OCI-LY7 (cell line): ENCODE data around the gene CYP24A1. TPM values are rescaled to one million over a fixed set of nuclear protein-coding genes. Genes with fewer than 3 reads are reported as not detected.

Experiments used
- BruUV-seq: library from RNA; stranded (reverse); fragments of 400-500 nt; replicated peaks from 2 replicates; lab custom pipeline; 2021; lab: Mats Ljungman, UMichigan
- CTCF ChIA-PET: fragments of 300-600 bp; sonication (Branson Sonifier 250); formaldehyde crosslinking; loops from one replicate; lab custom pipeline; 2022; ENCODE audit warnings: antibody characterized with exemption; ENCODE audit not compliant: unreplicated experiment; lab: Charles Lee
- POLR2A ChIA-PET: fragments of 300-600 bp; sonication (Branson Sonifier 250); formaldehyde crosslinking; loops from one replicate; lab custom pipeline; 2022; ENCODE audit warnings: antibody characterized with exemption; lab: Charles Lee
- DNase-seq: peaks from one replicate; pipeline ENCODE4 v3.0.0-alpha.2; 2015; ENCODE audit warnings: low spot score
- H2AFZ ChIP-seq: fragments of 200-600 bp; sonication (generic), shearing (Covaris generic); 2 replicates; pipeline ENCODE4 v1.6.1; 2014; ENCODE audit warnings: mild to moderate bottlenecking, antibody characterized with exemption, low read length, moderate library complexity
- H3K27ac ChIP-seq: fragments of 200-600 bp; sonication (generic); 2 replicates; pipeline ENCODE4 v1.5.1; 2014; ENCODE audit warnings: mixed run types, low read depth, mild to moderate bottlenecking, moderate library complexity, low read length, inconsistent platforms; ENCODE audit not compliant: poor library complexity, severe bottlenecking
- H3K36me3 ChIP-seq: fragments of 200-600 bp; sonication (generic); 2 replicates; pipeline ENCODE4 v1.6.1; 2014; ENCODE audit warnings: mild to moderate bottlenecking, antibody characterized with exemption, low read length, moderate library complexity, mixed read lengths; ENCODE audit not compliant: insufficient read depth
- H3K4me1 ChIP-seq: fragments of 200-600 bp; sonication (generic); 2 replicates; pipeline ENCODE4 v1.5.1; 2014; ENCODE audit warnings: mild to moderate bottlenecking, low read length; ENCODE audit not compliant: insufficient read depth, poor library complexity, severe bottlenecking
- H3K4me2 ChIP-seq: fragments of 200-600 bp; sonication (generic); 2 replicates; pipeline ENCODE4 v1.6.1; 2014; ENCODE audit warnings: mild to moderate bottlenecking, low read length
- H3K4me3 ChIP-seq: fragments of 200-600 bp; sonication (generic); 2 replicates; pipeline ENCODE4 v1.5.1; 2014; ENCODE audit warnings: mild to moderate bottlenecking, low read depth, low read length; ENCODE audit not compliant: poor library complexity, severe bottlenecking
- H3K79me2 ChIP-seq: fragments of 200-600 bp; sonication (generic); 2 replicates; pipeline ENCODE4 v1.6.1; 2016; ENCODE audit warnings: low read depth, mild to moderate bottlenecking, low read length, moderate library complexity, mixed read lengths; ENCODE audit not compliant: insufficient read depth
- H3K9me2 ChIP-seq: fragments of 200-600 bp; sonication (generic); 2 replicates; pipeline ENCODE4 v1.6.1; 2016; ENCODE audit warnings: mild to moderate bottlenecking, low read length, mixed read lengths; ENCODE audit not compliant: insufficient read depth
- H3K9me3 ChIP-seq: fragments of 200-600 bp; sonication (generic); 2 replicates; pipeline ENCODE4 v1.6.1; 2014; ENCODE audit warnings: mild to moderate bottlenecking, mixed run types, low read length, mixed read lengths
- H4K20me1 ChIP-seq: fragments of 200-600 bp; sonication (generic); 2 replicates; pipeline ENCODE4 v1.6.1; 2014; ENCODE audit warnings: mild to moderate bottlenecking, antibody characterized with exemption, low read length, moderate library complexity, mixed read lengths; ENCODE audit not compliant: insufficient read depth
- EZH2phosphoT487 ChIP-seq: fragments of 200-600 bp; sonication (generic); IDR thresholded peaks from 2 replicates; pipeline ENCODE4 v1.6.1; 2018; ENCODE audit warnings: low read depth, borderline replicate concordance, mild to moderate bottlenecking, mixed run types, antibody characterized with exemption, low read length, moderate library complexity, mixed read lengths
- intact Hi-C: fragments of 100-400 bp; cut with micrococcal nuclease; formaldehyde crosslinking; loops from one replicate; pipeline ENCODE4 v1.10.0; 2022; ENCODE audit not compliant: unreplicated experiment
- total RNA-seq, 2 experiments: library from RNA; depleted of rRNA in 1 of 2; stranded (reverse); fragments of >200 nt in 1 of 2; shearing (Covaris generic) in 1 of 2; gene quantifications; 2 replicates each; pipeline ENCODE4 v1.2.3, GENCODE V29; 2014 to 2022
- TF ChIP-seq, protein P1 (sequence below): fragments of 200-600 bp; sonication (generic); conservative IDR thresholded peaks from 2 replicates; pipeline ENCODE4 v1.5.1; 2014; ENCODE audit warnings: mild to moderate bottlenecking, antibody characterized with exemption, low read length, moderate library complexity, mixed read lengths

The CYP24A1 gene
- total RNA-seq, 2 experiments from 2014 or later: not detected

DNA sequence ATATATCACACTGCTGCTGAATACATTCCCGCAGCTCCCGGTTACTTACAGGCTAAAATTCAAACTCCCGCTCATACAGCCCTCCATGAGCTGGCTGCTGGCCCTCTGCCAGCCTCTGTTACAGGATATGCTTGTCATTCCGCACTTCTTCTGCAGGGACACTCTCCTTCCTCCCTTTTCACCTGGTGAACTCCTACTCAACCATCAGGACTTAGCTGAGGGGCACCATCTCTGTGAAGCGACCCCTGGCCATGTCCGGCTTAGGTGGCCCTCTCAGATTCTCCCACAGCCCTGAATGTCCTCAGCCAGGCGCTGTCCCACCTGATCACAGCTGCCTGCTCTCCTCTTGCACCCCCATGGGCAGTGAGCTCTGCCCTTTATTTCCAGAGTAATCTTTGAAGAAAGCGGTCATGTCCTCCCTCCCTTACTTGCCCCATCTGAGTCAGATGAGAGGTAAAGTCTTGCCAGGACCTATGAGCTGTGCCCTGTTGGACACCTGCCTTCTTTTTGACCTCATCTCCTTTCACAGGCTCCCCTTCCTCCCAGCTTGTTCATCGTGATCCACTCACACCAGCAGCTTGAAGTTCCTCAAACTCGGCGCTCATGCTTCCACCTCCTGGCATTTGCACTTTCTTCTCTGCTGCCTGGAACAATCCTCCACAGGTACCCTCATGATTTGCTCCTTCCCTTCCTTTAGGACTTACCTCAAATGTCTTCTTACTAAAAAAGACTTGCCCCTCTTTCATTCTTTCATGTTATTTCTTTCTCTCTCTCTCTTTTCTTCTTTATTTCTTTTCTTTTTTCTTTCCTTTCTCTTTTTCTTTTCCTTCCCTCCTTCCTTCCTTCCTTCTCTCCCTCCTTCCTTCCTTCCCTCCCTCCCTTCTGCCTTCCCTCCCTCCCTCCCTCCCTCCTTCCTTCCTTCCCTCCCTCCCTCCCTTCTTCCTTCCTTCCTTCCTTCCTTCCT lies 5.6 kb downstream of the CYP24A1 start:
- Histone ChIP-seq H3K9me2 (no peaks in the 10 kb centered on the region), H3K4me3 (no peak overlapping the region), H4K20me1 (no peaks in the 10 kb centered on the region), H3K27ac (no peak overlapping the region), H3K9me3 (no peaks in the 10 kb centered on the region), H3K4me1 (no peaks in the 10 kb centered on the region), H3K4me2 (no peak overlapping the region), H3K79me2 (no peaks in the 10 kb centered on the region), H3K36me3 (no peaks in the 10 kb centered on the region), H2AFZ (no peak overlapping the region)
- DNase-seq: no peak
- ChIA-PET CTCF (no interaction called here), POLR2A (interaction anchor here (0.6 to 1.2 kb wide), 3 partner anchors 11 to 199 kb away, joined by 3 to 4 read pairs (median 3); no protein-coding TSS in a partner anchor)
- no peak for TF ChIP-seq EZH2phosphoT487
- TF ChIP-seq, protein P1, sequence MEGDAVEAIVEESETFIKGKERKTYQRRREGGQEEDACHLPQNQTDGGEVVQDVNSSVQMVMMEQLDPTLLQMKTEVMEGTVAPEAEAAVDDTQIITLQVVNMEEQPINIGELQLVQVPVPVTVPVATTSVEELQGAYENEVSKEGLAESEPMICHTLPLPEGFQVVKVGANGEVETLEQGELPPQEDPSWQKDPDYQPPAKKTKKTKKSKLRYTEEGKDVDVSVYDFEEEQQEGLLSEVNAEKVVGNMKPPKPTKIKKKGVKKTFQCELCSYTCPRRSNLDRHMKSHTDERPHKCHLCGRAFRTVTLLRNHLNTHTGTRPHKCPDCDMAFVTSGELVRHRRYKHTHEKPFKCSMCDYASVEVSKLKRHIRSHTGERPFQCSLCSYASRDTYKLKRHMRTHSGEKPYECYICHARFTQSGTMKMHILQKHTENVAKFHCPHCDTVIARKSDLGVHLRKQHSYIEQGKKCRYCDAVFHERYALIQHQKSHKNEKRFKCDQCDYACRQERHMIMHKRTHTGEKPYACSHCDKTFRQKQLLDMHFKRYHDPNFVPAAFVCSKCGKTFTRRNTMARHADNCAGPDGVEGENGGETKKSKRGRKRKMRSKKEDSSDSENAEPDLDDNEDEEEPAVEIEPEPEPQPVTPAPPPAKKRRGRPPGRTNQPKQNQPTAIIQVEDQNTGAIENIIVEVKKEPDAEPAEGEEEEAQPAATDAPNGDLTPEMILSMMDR: no peak
- intact Hi-C loops: no loop called here
- no TSS peak for BruUV-seq

DNA sequence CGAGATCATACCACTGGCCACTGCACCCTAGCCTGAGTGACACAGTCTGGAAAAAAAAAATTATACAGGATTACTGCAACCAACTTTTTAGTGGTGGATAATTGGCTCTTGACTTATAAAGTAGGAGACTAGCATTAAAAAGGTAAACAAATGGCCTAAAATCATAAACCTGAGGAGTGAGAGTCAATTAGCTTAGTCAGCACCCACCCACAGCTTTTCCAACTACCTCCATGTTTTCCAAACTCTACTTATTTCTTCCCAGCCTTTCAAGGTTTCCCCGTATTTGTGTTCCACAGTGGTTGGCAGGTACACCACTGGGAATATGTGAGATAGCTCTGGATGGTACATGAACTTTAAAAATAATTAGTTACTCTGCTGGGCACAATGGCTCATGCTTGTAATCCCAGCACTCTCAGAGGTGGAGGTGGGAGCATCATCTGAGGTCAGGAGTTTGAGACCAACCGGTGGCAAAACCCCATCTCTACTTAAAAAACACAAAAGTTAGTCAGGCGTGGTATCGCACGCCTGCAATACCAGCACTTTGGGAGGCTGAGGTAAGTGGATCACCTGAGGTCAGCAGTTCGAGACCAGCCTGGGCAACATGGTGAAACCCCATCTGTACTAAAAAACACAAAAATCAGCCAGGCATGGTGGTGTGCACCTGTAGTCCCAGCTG lies 6.7 kb downstream of the CYP24A1 start:
- ChIA-PET CTCF (no interaction called here), POLR2A (interaction anchor here (1.0 to 1.6 kb wide), 4 partner anchors 12 to 29 kb away, joined by 3 to 4 read pairs (median 4); no protein-coding TSS in a partner anchor)
- Histone ChIP-seq H3K9me3 (no peaks in the 10 kb centered on the region), H4K20me1 (no peaks in the 10 kb centered on the region), H2AFZ (no peak overlapping the region), H3K4me3 (no peak overlapping the region), H3K4me1 (no peaks in the 10 kb centered on the region), H3K36me3 (no peaks in the 10 kb centered on the region), H3K9me2 (no peaks in the 10 kb centered on the region), H3K27ac (no peak overlapping the region), H3K79me2 (no peaks in the 10 kb centered on the region), H3K4me2 (no peak overlapping the region)
- intact Hi-C loops: no loop called here
- TF ChIP-seq, protein P1: no peak
- TF ChIP-seq EZH2phosphoT487: no peak
- BruUV-seq: no TSS peak
- DNase-seq: no peak
